SK-N-SH (cell line): ENCODE measurements around the gene ELP1. TPM values are rescaled to one million over a fixed set of nuclear protein-coding genes. Genes with fewer than 3 reads are reported as not detected.

ENCODE experiments used
- CTCF ChIA-PET: fragments of 300-600, 350-600 bp; formaldehyde crosslinking; extraction: SDS; loops from one replicate; lab custom pipeline; 2021; lab: Yijun Ruan, JAX
- POLR2A ChIA-PET: fragments of 350-600 bp; sonication (Branson Sonifier 250); formaldehyde crosslinking; extraction: SDS; loops from one replicate; lab custom pipeline; 2020; ENCODE audit warnings: antibody characterized with exemption, inconsistent platforms; lab: Yijun Ruan, JAX
- DNase-seq: peaks from one replicate; pipeline ENCODE4 v3.0.0; 2012
- H2AFZ ChIP-seq: fragments of 200-600 bp; sonication (generic); 2 replicates; pipeline ENCODE4 v1.8.1; 2016; ENCODE audit warnings: antibody characterized with exemption, mild to moderate bottlenecking, low read depth
- H3F3A ChIP-seq: fragments of 200-600 bp; sonication (generic); replicated peaks from 2 replicates; pipeline ENCODE3; 2016; ENCODE audit warnings: antibody characterized with exemption, mild to moderate bottlenecking; ENCODE audit not compliant: insufficient read depth
- H3K27ac ChIP-seq, 2 experiments: fragments of 200-500 bp in 1 of 2; fragments of 200-600 bp in 1 of 2; sonication (Bioruptor generic) in 1 of 2; sonication (generic), shearing (Covaris generic) in 1 of 2; 2 replicates each; pipeline versions ENCODE4 v1.5.1 to v1.6.1; 2014 to 2016; ENCODE audit warnings: low read depth in 2 of 2, inconsistent platforms in 1 of 2, low read length in 1 of 2, mild to moderate bottlenecking in 1 of 2, mixed read lengths in 1 of 2
- H3K27me3 ChIP-seq: fragments of 200-600 bp; sonication (generic), shearing (Covaris generic); 2 replicates; pipeline ENCODE4 v1.6.1; 2016; ENCODE audit warnings: mixed run types; ENCODE audit not compliant: insufficient read depth
- H3K36me3 ChIP-seq, 2 experiments: fragments of 200-500 bp in 1 of 2; fragments of 200-600 bp in 1 of 2; sonication (Bioruptor generic) in 1 of 2; sonication (generic) in 1 of 2; replicated peaks in 1 of 2; 2 replicates each; pipeline versions ENCODE3 to v1.5.1; 2014 to 2016; ENCODE audit warnings: low read length in 1 of 2, mild to moderate bottlenecking in 1 of 2; ENCODE audit not compliant: insufficient read depth in 2 of 2, control insufficient read depth in 1 of 2
- H3K4me1 ChIP-seq, 2 experiments: fragments of 200-500 bp in 1 of 2; fragments of 200-600 bp in 1 of 2; sonication (Bioruptor generic) in 1 of 2; sonication (generic), shearing (Covaris generic) in 1 of 2; 2 replicates each; pipeline versions ENCODE4 v1.5.1 to v1.6.1; 2014 to 2016; ENCODE audit warnings: low read depth in 1 of 2, low read length in 1 of 2, mixed run types in 1 of 2; ENCODE audit not compliant: insufficient read depth in 2 of 2, control insufficient read depth in 1 of 2
- H3K4me2 ChIP-seq: fragments of 200-600 bp; sonication (generic), shearing (Covaris generic); 2 replicates; pipeline ENCODE4 v1.6.1; 2017; ENCODE audit warnings: mixed run types
- H3K4me3 ChIP-seq, 2 experiments: fragments of 200-500 bp in 1 of 2; fragments of 200-600 bp in 1 of 2; sonication (Bioruptor generic) in 1 of 2; sonication (generic), shearing (Covaris generic) in 1 of 2; 2 replicates each; pipeline versions ENCODE4 v1.5.1 to v1.8.1; 2014 to 2016; ENCODE audit warnings: low read depth in 2 of 2, inconsistent platforms in 1 of 2, low read length in 1 of 2, mild to moderate bottlenecking in 1 of 2, mixed read lengths in 1 of 2, moderate library complexity in 1 of 2
- H3K79me2 ChIP-seq: fragments of 200-600 bp; sonication (generic); 2 replicates; pipeline ENCODE4 v1.8.1; 2017; ENCODE audit warnings: mild to moderate bottlenecking; ENCODE audit not compliant: insufficient read depth
- H3K9ac ChIP-seq: fragments of 200-600 bp; sonication (generic); 2 replicates; pipeline ENCODE4 v1.6.1; 2017; ENCODE audit warnings: mixed run types
- H3K9me2 ChIP-seq: fragments of 200-600 bp; sonication (generic); 2 replicates; pipeline ENCODE4 v1.6.1; 2017; ENCODE audit warnings: mixed run types
- H3K9me3 ChIP-seq: fragments of 200-600 bp; sonication (generic); 2 replicates; pipeline ENCODE4 v1.6.1; 2017; ENCODE audit warnings: mixed run types, mild to moderate bottlenecking, moderate library complexity
- H4K20me1 ChIP-seq: fragments of 200-600 bp; sonication (generic); 2 replicates; pipeline ENCODE4 v1.6.1; 2017; ENCODE audit warnings: mild to moderate bottlenecking, mixed run types; ENCODE audit not compliant: insufficient read depth
- CHD2 ChIP-seq: fragments of 150-350 bp; IDR thresholded peaks from 2 replicates; pipeline ENCODE4 v1.6.1; 2018; ENCODE audit warnings: low read length; ENCODE audit not compliant: partially characterized antibody
- CTCF ChIP-seq: fragments of 200-600 bp; sonication (generic); IDR thresholded peaks from 2 replicates; pipeline ENCODE4 v1.6.1; 2017; ENCODE audit warnings: antibody characterized with exemption, mild to moderate bottlenecking, moderate library complexity
- ELF1 ChIP-seq: IDR thresholded peaks from 2 replicates; pipeline ENCODE4 v1.4.0; 2012
- GABPA ChIP-seq: IDR thresholded peaks from 2 replicates; pipeline ENCODE4 v1.4.0; 2012; ENCODE audit warnings: low read depth, mild to moderate bottlenecking
- GATA2 ChIP-seq: sonication (generic); formaldehyde crosslinking; IDR thresholded peaks from 2 replicates; pipeline ENCODE4 v1.5.0; 2020; ENCODE audit warnings: mild to moderate bottlenecking, missing genetic modification reagents
- JUND ChIP-seq: IDR thresholded peaks from 2 replicates; pipeline ENCODE4 v1.4.0; 2012
- PBX3 ChIP-seq: IDR thresholded peaks from 2 replicates; pipeline ENCODE4; 2012
- POLR2AphosphoS5 ChIP-seq: IDR thresholded peaks from 2 replicates; pipeline ENCODE4 v1.6.1; 2012; ENCODE audit warnings: low read depth, low read length
- RFX5 ChIP-seq: IDR thresholded peaks from 2 replicates; pipeline ENCODE4 v1.6.1; 2012; ENCODE audit warnings: mild to moderate bottlenecking, improper control_type of control experiment, low read length
- YY1 ChIP-seq: IDR thresholded peaks from 2 replicates; pipeline ENCODE4 v1.4.0; 2012; ENCODE audit warnings: low read depth, mild to moderate bottlenecking
- WGBS: methylation state at CpG from one replicate; pipeline ENCODE4 v1.1.6; 2017; ENCODE audit warnings: low lambda C conversion rate; 5-methylcytosine and 5-hydroxymethylcytosine counted together
- polyA plus RNA-seq, 3 experiments: library from polyadenylated mRNA; depleted of rRNA; stranded (reverse); fragments of >200 nt; gene quantifications; 2 replicates each; pipeline ENCODE4 v1.2.3, GENCODE V29; 2012
- TF ChIP-seq, protein P1 (sequence below): fragments of 150-350 bp; IDR thresholded peaks from 2 replicates; pipeline ENCODE4 v1.6.1; 2016; ENCODE audit warnings: mild to moderate bottlenecking, low read depth, low read length
- TF ChIP-seq, protein P2 (sequence below): IDR thresholded peaks from 2 replicates; pipeline ENCODE4 v1.6.1; 2012; ENCODE audit warnings: mild to moderate bottlenecking, low read depth, low read length, moderate library complexity

Gene ELP1
- polyA plus RNA-seq, 1 of the 3 experiments (the other 2 are of a cell fraction), result 19.1 TPM

- ChIA-PET CTCF (interaction anchor here (5.2 kb wide), 1 partner anchor 10 kb away, joined by 29 read pairs; no protein-coding TSS in a partner anchor), POLR2A (no interaction called here)
- no peak overlapping the region for H3K4me2 ChIP-seq
- H3K79me2 ChIP-seq, result no peaks in the 10 kb centered on the region
- H3K9me3 ChIP-seq, result no peaks in the 10 kb centered on the region
- H3K27ac ChIP-seq, result no peak overlapping the region; a peak in 1 of 4 replicates
- no peak overlapping the region for H3K9ac ChIP-seq
- H4K20me1 ChIP-seq, result no peaks in the 10 kb centered on the region
- DNase-seq, result no peak
- peaks cover 12% of the 10 kb centered on the region for H3F3A ChIP-seq
- H3K36me3 ChIP-seq, result peaks cover 14 to 22% of the 10 kb centered on the region in 2 experiments
- WGBS, result 58% methylated on average over 2 of the region's 4 CpGs
- peaks cover 0 to 4% of the 10 kb centered on the region in 2 experiments; a peak in 2 of 4 replicates for H3K4me1 ChIP-seq
- H3K9me2 ChIP-seq, result no peaks in the 10 kb centered on the region
- TF ChIP-seq GATA2 (CRISPR knock-in tag), result 0 out of 2 replicates have a peak, but pooled peaks have one; percentile 9
- TF ChIP-seq, protein P1, sequence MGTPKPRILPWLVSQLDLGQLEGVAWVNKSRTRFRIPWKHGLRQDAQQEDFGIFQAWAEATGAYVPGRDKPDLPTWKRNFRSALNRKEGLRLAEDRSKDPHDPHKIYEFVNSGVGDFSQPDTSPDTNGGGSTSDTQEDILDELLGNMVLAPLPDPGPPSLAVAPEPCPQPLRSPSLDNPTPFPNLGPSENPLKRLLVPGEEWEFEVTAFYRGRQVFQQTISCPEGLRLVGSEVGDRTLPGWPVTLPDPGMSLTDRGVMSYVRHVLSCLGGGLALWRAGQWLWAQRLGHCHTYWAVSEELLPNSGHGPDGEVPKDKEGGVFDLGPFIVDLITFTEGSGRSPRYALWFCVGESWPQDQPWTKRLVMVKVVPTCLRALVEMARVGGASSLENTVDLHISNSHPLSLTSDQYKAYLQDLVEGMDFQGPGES, result no peak
- no peaks in the 10 kb centered on the region for H3K27me3 ChIP-seq
- H2AFZ ChIP-seq, result no peak overlapping the region
- H3K4me3 ChIP-seq, result no peak overlapping the region
Measured at GRCh38 chr9:108963459-108964143, 29.7 kb upstream of the ELP1 start.

- no peak for TF ChIP-seq POLR2AphosphoS5
- TF ChIP-seq, all 33 proteins: peak for 0
- Histone ChIP-seq H3K9me2 (no peaks in the 10 kb centered on the region), H3K36me3 (peaks cover 5 to 21% of the 10 kb centered on the region in 2 experiments), H3K9ac (no peak overlapping the region), H3K79me2 (no peaks in the 10 kb centered on the region), H3F3A (peaks cover 15% of the 10 kb centered on the region), H2AFZ (no peak overlapping the region), H3K4me3 (no peak overlapping the region), H3K4me2 (no peak overlapping the region), H4K20me1 (no peaks in the 10 kb centered on the region), H3K9me3 (no peaks in the 10 kb centered on the region), H3K4me1 (peaks cover 0 to 8% of the 10 kb centered on the region in 2 experiments; a peak in 2 of 4 replicates), H3K27me3 (no peaks in the 10 kb centered on the region), H3K27ac (no peak overlapping the region)
- ChIA-PET POLR2A (interaction anchor here (0.6 kb wide), 1 partner anchor 198 kb away, joined by 3 read pairs; no protein-coding TSS in a partner anchor), CTCF (interaction anchor here (1.4 kb wide), 1 partner anchor 38 kb away, joined by 4 read pairs; no protein-coding TSS in a partner anchor)
- DNase-seq, result no peak
- WGBS, result 96% methylated on average over 2 of the region's 2 CpGs
Measured at GRCh38 chr9:108961151-108961550, 27.2 kb upstream of the ELP1 start.

GRCh38 chr9:108960331-108960730, 26.4 kb upstream of the ELP1 start:
- H3F3A ChIP-seq, result peaks cover 13% of the 10 kb centered on the region
- H3K9me2 ChIP-seq, result no peaks in the 10 kb centered on the region
- peaks cover 0 to 11% of the 10 kb centered on the region in 2 experiments; a peak in 2 of 4 replicates for H3K4me1 ChIP-seq
- H3K36me3 ChIP-seq, result peaks cover 3 to 15% of the 10 kb centered on the region in 2 experiments
- no peak overlapping the region for H3K4me3 ChIP-seq
- no peaks in the 10 kb centered on the region for H4K20me1 ChIP-seq
- no peak overlapping the region for H3K9ac ChIP-seq
- H3K9me3 ChIP-seq, result no peaks in the 10 kb centered on the region
- WGBS, result 74% methylated on average over 6 of the region's 6 CpGs
- CTCF ChIA-PET, result interaction anchor here (0.8 to 1.7 kb wide), 3 partner anchors 10 to 77 kb away, joined by 3 to 4 read pairs (median 3); no protein-coding TSS in a partner anchor
- H3K79me2 ChIP-seq, result no peaks in the 10 kb centered on the region
- DNase-seq, result no peak
- POLR2A ChIA-PET, result no interaction called here
- H3K27me3 ChIP-seq, result no peaks in the 10 kb centered on the region
- no peak overlapping the region for H3K27ac ChIP-seq
- no peak overlapping the region for H3K4me2 ChIP-seq
- H2AFZ ChIP-seq, result no peak overlapping the region
- TF ChIP-seq RFX5 (no peak), POLR2AphosphoS5 (no peak), CHD2 (no peak), CTCF (no peak), ELF1 (no peak), YY1 (no peak), GABPA (no peak), JUND (no peak), PBX3 (no peak), GATA2 (CRISPR knock-in tag) (no peak)
- TF ChIP-seq, protein P2, sequence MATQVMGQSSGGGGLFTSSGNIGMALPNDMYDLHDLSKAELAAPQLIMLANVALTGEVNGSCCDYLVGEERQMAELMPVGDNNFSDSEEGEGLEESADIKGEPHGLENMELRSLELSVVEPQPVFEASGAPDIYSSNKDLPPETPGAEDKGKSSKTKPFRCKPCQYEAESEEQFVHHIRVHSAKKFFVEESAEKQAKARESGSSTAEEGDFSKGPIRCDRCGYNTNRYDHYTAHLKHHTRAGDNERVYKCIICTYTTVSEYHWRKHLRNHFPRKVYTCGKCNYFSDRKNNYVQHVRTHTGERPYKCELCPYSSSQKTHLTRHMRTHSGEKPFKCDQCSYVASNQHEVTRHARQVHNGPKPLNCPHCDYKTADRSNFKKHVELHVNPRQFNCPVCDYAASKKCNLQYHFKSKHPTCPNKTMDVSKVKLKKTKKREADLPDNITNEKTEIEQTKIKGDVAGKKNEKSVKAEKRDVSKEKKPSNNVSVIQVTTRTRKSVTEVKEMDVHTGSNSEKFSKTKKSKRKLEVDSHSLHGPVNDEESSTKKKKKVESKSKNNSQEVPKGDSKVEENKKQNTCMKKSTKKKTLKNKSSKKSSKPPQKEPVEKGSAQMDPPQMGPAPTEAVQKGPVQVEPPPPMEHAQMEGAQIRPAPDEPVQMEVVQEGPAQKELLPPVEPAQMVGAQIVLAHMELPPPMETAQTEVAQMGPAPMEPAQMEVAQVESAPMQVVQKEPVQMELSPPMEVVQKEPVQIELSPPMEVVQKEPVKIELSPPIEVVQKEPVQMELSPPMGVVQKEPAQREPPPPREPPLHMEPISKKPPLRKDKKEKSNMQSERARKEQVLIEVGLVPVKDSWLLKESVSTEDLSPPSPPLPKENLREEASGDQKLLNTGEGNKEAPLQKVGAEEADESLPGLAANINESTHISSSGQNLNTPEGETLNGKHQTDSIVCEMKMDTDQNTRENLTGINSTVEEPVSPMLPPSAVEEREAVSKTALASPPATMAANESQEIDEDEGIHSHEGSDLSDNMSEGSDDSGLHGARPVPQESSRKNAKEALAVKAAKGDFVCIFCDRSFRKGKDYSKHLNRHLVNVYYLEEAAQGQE, result no peak
